NCI-H128 (cell line): ENCODE measurements around the gene KRTAP5-8.
"Not testable (repeated sequence)": the region's sequence is repeated elsewhere in the genome, so short reads cannot be mapped to it uniquely, and the experiment has no call there.

Source experiments
- DNase-seq: peaks from one replicate; lab custom pipeline; 2025; ENCODE audit not compliant: unreplicated experiment; lab: John Stamatoyannopoulos, UW

The KRTAP5-8 gene

DNA sequence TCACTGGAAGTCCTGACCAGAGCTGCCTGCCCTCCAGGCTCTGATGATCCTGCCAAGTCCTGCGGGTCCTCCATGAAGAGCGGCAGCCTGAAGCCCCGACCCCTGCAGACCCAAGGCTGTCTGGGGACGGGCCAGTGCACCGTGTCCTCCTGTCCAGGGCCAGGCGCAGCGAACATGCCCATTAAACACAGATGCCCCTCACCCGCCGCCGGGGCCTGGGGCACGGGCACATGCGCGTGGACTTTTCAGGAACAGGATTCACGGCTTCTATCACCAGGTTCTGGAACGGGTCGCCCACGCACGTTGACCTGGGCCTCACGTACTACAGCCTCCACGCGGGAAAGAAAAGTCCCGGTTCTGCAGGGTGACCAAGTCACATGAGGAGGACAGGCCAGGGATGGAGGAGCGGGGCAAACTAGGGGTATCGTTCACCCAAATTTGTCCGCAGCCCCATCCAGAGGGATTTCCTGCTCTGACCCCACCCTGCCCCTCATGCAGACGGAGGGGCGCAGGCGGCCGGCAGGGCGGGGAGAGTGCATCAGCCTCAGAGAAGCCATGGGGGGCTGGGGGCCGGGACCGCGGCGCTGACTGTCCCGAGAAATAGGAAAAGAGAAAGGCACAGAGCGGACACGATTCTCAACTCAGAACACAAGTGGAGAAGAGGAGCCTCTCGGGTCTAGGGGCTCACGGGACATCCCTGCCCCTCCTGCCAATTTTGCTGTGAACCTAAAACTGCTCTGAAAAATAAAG lies 33.5 kb downstream of the KRTAP5-8 start:
- DNase-seq: not testable (repeated sequence)

DNA sequence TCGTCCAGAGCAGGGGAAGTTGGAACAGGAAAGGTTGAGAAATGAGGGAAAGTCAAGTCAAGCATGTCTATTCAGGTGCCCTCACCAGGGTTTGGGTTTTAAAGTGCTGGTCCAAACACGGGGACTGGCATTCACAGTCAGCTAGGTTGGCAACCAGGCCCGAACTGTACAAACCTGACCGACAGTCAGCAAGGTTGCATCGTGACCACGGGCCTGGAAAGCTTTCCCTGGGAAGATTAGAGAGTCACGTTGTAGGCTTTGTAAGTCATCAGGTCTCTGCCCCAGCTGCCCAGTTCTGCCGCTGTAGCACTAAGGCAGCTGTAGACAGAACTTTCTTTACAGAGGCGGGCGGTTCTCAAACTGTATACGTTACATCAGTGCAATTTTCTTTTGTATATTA lies 35.0 kb downstream of the KRTAP5-8 start:
- DNase-seq: no peak

DNA sequence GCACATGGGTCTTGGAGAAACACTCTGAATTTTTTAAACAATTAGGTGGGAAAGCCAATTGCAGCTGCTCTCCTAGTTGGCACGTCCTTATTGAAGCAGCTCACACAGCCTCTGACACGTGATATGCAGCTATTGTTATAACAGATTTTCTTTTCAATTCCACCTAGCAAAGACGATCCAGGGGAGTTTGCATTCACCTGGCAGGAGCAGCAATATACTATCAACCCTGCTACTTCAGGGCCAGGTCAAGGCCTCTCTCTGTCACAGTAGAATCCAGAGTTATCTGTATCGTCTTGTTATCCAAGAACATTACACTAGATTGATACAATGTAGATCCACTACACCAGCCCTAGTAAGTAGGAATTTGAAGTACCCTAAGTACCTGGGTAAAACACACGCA lies 36.6 kb downstream of the KRTAP5-8 start:
- DNase-seq: no peak

DNA sequence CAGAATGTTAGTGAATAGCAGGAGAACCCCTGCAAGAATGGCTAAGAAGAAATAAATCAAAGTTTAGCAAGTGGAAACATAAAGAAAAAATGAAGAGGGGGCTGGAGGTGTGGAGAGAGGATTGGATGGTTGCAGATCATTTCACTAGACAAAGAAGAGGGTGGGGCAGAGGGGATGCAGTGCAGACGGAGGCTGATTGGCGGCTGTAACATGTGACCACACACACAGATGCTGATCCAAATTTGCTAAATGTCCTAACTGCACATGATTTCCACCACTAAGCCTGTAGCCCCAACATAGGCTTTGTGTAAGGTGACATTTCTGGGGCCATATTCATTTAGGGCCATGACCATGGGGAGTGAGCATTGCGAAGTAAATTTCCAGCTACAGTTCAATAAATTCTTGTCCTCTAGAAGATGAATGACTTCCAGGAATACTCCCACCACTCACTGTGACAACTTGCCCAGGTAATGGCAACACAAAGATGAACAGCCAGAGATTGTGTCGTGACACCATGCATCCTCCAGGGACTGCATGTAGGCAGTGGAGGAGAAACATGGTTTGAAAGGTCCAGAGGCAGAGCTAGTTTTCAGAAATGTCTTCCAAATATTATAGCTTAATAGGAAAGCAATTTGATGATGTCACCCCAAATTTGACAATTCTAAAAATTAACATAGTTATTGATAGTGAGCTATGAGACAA lies 38.0 kb downstream of the KRTAP5-8 start:
- no peak for DNase-seq

DNA sequence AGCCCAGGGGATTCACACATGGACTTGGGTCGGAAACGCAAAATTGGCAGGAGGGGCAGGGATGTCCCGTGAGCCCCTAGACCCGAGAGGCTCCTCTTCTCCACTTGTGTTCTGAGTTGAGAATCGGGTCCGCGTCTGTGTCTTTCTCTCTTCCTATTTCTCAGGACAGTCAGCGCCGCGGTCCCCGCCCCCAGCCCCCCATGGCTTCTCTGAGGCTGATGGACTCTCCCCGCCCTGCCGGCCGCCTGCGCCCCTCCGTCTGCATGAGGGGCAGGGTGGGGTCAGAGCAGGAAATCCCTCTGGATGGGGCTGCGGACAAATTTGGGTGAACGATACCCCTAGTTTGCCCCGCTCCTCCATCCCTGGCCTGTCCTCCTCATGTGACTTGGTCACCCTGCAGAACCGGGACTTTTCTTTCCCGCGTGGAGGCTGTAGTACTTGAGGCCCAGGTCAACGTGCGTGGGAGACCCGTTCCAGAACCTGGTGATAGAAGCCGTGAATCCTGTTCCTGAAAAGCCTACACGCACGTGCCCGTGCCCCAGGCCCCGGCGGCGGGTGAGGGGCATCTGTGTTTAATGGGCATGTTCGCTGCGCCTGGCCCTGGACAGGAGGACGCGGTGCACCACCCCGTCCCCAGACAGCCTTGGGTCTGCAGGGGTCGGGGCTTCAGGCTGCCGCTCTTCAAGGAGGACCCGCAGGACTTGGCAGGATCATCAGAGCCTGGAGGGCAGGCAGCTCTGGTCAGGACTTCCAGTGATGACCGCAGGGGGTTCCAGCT lies 39.1 kb downstream of the KRTAP5-8 start:
- DNase-seq: not testable (repeated sequence)

DNA sequence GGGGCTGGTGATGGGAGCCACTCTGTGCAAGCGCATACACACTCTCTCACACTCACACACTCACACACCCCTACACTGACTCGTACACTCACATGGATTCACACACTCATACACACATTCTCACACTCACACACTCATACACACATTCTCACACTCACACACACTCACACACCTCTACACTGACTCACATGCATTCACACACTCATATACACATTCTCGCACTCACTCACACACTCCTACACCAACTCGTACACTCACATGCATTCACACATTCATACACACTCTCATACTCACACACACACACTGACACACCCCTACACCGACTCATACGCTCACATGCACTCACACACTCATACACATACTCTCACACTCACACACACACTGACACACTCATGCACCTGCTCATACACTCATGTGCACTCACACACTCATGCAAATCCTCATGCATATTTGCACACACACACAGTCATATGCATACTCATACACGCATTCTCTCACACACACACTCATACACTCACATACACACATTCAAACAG lies 39.7 kb downstream of the KRTAP5-8 start:
- no peak for DNase-seq

DNA sequence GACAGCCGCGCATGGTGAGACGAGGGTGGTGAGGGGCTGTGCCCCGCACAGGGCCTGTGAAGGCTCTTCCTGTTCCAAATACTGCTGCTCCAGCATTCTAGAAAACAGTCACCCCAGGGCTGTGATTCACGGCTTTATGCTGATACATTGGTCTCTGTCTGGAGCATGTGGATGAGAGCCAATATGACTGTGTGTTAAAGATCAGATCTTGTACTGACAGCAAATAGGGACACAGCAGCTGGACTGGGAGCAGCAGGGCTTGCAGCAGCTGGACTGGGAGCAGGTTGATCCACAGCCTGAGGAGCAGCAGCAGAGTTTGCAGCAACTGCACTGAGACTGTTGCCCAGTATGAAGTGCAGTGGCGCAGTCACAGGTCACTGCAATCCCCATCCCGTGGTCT lies 41.7 kb downstream of the KRTAP5-8 start:
- DNase-seq: not testable (repeated sequence)

DNA sequence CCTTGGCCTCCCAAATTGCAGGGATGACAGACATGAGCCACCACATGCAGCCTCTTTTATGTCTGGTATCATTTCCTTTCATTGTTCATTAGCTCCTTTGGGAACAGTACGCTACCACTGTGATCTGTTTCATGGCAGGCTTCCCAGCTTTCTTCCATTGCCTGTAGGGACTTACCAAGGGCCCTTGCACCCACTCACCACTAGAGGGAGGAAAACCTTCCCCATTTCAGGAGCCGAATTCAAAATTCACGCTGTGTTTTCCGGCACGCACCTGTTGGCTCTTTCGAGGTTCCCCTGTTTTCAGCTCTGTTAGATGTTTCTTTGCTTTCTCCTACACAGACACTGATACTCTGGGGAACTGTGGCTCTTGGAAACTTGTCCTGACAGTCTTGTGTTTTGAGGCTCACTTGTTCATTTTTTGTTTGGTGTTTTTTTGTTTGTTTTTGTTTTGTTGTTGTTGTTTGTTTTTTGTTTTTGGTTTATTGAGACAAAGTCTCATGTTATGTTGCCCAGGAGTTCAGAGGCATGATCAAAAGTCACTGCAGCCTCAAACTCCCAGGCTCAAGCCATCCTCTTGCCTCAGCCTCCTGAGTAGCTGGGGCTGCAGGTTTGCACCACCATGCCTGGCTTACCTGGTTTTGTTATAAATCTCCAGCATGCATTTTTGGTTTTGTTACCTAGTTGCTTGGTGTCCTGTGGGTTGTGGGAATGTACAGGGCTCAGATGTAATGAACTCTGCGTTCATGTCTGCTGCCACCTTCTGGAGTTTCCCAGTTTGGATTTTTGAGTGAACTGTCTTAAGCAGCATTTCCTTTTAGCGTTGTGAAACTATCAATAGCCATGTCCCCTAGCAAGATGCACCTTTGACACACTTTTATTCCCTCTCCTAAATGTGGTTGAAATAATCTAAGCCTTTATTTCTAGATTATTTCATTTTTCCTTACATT lies 42.5 kb downstream of the KRTAP5-8 start:
- DNase-seq: peak; percentile 55

DNA sequence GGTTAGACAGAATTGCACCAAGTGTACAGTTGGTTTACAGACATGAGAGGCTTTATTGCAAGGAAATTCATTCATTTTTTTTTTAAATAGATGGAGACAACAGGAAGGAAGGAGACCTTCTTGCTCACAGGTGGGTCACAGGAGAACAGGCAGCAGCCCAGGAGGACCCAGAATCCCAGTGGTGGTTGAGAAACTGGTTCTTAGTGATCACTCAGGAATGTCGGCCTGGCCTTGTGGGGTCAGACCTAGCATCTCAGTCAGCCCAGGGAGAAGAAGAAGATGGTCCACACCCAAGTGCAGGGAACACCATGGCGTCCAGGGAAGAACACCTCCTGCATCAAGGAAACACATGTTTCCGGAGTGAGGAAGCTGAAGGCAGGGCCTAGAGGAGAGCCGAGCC lies 44.0 kb downstream of the KRTAP5-8 start:
- DNase-seq: no peak

DNA sequence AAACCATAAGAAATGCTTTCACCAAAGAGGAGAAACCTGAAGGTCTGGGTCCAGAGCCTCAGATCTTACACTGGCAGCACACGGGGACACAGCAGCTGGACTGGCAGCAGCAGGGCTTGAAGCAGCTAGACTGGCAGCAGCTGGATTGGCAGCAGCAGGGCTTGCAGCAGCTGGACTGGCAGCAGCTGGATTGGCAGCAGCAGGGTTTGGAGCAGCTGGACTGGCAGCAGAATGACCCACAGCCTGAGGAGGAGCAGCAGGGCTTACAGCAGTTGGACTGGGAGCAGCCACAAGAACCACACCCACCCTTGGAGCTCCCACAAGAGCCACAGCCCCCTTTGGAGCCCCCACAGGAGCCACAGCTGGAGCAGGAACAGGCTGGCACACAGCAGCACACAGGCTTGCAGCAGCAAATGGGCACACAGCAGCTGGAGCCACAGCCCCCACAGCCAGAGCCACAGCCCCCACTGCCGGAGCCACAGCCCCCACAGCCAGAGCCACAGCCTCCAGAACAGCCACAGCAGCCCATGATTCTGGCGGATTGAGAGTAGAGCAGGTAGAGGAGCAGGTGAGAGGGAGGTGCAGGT lies 44.6 kb downstream of the KRTAP5-8 start, which contains the start of gene KRTAP5-11:
Gene KRTAP5-11 (minus strand): TSS at position 567 of the 587 bp plus-strand sequence. CDS start 38 bp downstream, at position 529.
- no peak for DNase-seq

DNA sequence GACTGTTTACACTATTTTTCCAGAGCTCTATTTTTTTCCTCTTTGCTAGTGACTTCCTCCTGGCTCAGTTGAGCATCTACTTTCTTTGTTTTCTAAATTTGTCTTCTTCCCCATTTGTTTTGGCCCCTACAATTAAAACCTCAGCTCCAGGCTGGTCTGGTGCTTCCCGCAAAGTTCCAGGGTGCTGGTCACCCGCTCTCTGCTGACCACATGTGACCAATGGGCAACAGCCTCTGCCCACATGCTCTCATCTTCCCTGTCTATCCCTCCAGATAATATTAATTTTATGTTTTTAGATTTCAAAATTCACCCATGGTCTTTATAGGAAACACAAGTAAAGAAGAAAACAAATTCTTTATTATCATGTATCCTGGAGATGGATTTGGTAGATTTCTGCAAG lies 45.1 kb downstream of the KRTAP5-8 start:
- not testable (repeated sequence) for DNase-seq

DNA sequence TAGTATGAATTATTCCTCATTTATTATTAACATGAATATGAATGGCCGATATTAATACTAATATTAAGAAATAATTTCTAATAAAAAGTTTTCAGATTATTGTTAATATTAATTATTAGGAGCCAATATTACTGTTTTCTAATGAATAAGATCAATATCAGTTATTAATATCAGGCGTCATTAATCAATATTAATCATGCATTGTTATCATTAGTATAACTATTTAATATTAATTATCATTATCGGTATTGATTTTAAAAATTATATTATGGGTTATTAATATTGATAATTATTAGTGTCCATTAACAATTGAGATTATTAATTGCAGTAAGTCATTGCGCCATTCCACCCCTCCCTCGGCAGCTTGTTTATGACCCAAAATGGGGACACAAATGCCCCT lies 47.8 kb downstream of the KRTAP5-8 start:
- not testable (repeated sequence) for DNase-seq

DNA sequence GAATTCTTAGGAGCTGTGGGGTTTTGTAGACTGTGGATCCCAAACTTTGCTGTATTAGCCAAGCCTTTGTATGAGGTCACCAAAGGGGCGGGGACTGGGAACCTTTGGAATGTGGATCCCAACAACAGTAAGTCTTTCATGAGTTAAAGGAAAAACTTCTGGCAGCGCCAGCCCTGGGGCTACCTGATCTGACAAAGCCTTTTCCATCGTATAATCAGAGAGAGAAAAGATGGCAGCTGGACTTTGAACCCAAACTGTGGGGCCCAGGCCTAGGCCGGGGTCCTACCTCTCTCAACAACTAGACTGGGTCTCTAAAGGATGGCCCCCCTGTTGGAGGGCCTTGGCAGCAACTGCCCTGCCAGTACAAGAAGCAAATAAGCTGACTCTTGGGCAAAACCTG lies 50.5 kb downstream of the KRTAP5-8 start:
- DNase-seq: not testable (repeated sequence)
